GM21367 (cell line): ENCODE data around the gene TRAM2.

Experiments used
- ATAC-seq: cut with Tn5 transposase; IDR thresholded peaks from one replicate; pipeline ENCODE4 v1.9.1; 2021; ENCODE audit not compliant: unreplicated experiment

TRAM2 gene

DNA sequence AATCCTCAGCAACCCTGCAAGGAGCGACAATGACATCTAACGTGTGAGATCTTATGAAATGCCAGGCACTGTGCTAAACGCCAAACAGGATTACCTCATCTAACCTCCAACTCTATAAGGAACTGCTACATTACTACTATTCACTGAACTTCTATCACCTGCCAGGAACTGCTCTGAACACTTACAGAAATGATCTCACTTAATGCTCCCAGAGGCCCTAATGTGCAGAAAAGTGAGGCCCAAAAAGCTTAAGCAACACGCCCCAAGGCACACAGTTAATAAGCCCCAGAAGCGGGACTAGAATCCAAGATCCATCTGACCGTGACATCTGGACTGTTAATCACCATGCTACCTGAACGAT, 28.5 kb downstream of the TRAM2 start:
- no peak for ATAC-seq

DNA sequence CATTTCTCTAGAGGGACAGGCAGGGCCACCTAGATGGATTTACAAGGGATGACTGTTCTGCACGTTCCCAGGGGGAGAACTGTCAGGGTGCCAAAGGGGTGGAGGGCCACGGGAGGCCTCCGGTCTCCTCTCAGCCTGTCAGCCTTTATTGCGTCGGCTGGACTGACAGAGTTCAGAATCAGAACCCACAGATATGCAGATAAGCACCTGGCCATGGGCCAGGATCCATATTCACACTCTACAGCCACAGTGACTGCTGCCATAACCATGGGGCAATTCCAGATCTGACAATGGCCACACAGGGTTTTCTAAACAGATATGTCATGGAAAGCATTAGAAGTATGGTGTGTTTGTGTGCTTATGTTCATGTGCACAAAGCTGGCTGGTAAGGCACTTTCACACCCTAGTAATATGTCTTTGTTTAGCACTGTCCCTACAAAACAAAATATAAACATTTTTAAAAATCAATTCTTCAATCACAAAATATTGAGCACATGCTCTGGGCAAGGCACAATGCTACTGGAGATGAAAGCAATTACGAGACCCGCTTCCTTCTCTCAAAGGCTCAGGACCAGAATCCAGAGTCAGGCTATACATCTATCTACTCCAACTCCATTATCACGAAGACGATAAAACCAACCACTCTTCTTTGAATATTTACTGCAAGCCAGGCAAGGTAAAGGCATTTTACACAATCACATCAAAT, 29.1 kb downstream of the TRAM2 start:
- no peak for ATAC-seq

- peak; percentile 83 for ATAC-seq
These were observed 30.2 kb downstream of the TRAM2 start for GRCh38 chr6:52546678-52547077.

GRCh38 chr6:52546192-52546591, 30.7 kb downstream of the TRAM2 start:
- peak; percentile 43 for ATAC-seq

- no peak for ATAC-seq
These were observed 31.3 kb downstream of the TRAM2 start for GRCh38 chr6:52545406-52546119.

DNA sequence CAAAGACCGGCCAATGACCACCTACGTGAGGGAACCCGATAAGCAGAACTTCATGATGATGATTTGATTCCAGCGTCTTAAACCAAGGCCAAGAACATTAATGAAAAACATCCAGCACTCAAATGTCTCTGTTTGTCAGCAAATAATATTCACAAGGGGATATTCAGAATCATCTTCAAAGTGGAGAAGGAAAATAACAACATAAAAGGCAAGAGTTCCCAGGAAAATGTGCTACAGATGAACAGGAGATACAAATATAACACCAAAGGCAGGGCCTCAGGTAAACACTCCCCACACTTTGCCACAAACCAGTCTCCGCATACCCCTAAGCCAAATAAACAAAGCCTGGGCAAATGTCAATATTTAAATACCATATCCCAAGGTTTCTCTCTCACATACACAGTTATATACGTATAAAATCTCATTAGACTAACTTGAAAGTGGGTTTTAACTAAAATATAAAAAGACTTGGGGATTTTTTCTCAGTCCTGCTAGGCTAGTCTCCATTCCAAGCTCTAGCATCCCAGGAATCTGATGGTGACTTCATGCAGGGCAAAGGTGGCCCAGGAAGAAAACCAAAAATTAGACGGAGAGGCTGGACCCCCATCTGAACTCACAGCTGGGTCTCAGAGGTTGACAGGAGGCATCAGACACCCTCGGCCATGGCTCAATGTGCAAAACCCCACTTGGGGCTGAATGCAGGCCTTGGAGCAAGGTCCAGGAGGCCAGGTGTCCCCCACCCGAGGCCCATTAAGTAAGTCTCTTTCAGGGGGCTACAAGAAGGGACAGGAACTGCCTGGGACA, 32.1 kb downstream of the TRAM2 start:
- ATAC-seq, result no peak

GRCh38 chr6:52543729-52544601, 32.9 kb downstream of the TRAM2 start:
- ATAC-seq, result no peak

DNA sequence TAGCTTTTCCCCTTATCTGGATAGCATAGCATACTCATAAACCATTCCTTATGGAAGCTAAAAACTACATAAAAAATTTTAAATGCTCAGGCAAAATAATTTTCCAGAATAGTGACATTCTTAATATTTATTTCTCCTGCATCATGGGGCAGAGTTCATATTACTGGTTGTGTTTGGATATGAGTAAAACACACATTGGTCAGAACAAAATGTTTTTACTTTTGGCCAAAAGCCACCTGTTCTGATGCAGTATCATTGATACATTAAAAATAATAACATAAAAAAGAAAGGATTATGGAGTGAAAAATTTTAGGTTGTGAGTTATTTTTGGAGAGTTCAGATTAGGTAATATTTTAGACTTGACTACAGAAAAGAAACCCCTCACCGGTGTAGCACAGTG, 33.6 kb downstream of the TRAM2 start:
- no peak for ATAC-seq

DNA sequence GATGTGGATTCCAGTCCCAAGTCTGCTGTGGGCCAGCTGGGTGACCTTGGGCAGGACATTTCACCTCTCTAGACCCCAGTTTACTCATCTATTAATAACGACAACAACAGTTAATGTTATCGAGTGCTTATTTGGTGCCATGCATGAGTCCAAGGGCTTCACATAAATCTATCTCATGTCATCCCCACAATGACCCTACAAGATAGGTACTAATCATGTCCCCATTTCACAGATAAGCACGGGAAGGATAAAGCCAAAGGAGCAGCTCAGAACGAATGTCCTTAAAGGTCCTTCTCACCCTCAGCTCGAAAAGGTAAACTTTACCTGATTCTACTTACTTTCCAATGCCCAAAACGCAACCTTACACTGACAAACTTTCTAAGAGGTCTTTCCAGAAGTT, 35.7 kb downstream of the TRAM2 start:
- no peak for ATAC-seq

GRCh38 chr6:52540286-52540902, 36.5 kb downstream of the TRAM2 start:
- no peak for ATAC-seq

GRCh38 chr6:52539607-52540006, 37.3 kb downstream of the TRAM2 start:
- no peak for ATAC-seq

DNA sequence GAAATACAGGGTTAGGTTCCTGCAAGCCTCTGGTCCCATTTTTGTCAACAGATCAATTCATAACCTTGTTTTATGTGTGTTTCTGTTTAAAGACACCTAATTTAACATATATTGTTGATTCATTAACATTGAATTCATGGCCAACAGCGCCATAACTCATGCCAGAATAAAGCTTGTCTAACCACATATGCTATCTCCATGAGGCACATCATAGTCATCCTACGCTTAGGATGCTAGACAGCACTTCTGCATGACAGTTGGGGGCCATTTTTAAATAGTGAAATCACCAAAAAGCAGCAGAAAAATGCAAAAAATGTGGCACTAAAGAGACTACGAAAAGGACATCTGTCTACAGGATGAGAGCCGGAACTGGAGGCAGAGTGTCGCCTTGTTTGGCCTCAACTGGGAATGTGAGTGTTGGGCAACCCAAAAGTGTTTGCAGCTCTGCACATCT, 37.9 kb downstream of the TRAM2 start:
- no peak for ATAC-seq

DNA sequence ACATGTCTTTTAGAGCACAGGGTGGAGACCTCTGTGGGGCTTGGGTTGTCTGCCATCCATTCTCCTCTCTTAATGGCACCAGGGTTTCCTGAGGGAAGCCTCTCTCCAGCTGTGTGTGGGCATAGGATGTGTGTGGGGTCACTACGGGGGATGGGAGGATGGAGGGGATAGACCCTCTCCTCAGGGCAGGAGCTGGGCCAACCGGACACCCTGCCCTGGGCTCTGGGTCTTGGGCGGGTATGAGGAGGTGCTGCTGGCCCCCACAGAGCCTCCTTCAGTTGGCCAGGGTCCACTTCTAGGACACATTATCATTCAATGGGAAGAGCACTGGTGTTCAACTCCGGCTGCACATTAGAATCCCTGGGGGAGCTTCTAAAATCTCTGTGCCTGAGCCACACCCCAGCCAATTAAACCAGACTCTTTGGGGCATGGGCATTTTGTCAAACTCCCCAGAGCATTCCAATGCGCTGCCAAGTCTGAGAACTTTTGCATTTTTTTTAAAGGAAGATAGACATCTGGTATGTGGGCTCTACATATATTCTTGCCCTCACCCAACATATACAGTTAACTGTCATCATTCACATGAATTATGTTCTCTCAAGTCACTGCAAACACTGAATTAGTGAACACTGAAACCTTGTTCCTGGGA, 38.5 kb downstream of the TRAM2 start:
- ATAC-seq, result no peak

- peak; percentile 53 for ATAC-seq
These were observed 39.7 kb downstream of the TRAM2 start for GRCh38 chr6:52537001-52537753.

DNA sequence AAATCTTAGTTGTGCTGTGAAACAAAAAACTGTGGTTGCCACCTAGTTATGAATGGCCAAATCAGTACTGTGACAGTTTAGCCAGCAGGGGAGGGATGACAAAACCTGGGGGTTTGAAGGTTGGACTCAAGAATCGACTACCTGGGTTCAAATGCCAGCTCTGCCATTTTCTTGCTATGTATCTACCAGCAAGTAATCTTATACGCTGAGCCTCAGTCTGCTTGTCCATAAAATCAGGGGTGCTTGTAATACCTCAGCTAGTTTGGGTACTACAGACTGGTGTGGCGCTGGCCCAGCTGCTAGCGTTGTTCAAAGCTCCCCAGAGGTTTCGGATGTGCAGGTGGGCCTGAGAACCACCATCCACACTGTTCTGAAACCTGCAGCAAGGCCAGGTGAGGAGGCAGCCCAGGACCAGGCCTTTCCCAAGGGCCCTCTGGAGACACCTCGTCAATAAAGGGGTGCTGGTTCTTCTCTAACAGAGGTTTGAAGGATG, 40.4 kb downstream of the TRAM2 start:
- peak; percentile 33 for ATAC-seq

GRCh38 chr6:52535711-52536423, 41.0 kb downstream of the TRAM2 start:
- ATAC-seq, result peak; percentile 4

DNA sequence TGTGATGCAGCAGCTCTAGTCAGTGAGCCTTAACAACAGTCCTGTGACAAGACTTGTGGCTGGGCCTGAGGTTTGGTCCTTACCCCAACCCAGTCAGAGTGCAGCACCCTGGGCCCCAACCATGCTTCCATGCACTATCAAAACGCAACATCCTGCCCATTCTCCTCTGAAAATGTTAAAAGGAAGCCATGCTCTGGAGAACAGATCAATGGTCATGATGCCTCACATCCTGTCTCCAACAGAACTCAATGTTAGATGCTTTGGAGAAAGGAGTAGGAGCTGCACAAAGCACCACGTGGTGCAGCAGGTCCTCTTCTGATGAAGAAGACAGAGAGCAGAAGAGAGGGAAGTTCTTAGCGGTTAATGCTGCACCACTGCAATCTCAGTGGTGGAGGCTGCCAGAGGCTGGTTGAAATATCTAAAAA, 41.9 kb downstream of the TRAM2 start:
- ATAC-seq, result no peak

- ATAC-seq, result no peak
These were observed 42.5 kb downstream of the TRAM2 start for GRCh38 chr6:52534363-52534762.
